ENCODE data around the gene ZNF362.
A peak's percentile ranks its signal among the peaks of the same experiment; 100 is the strongest.
"Not testable (repeated sequence)": the region's sequence is repeated elsewhere in the genome, so short reads cannot be mapped to it uniquely, and the experiment has no call there.

ZNF362 gene

GRCh38 chr1:33256471-33257206 lies at the start of gene ZNF362:
ZNF362 (plus strand) TSS chr1:33256492; CDS start chr1:33270575, 14,083 bp downstream.
- DNase-seq, result peak; percentile 50 to 77

GRCh38 chr1:33211972-33212371 lies 44.3 kb upstream of the ZNF362 start:
- no peak for DNase-seq

GRCh38 chr1:33219886-33220661 lies 36.2 kb upstream of the ZNF362 start:
- DNase-seq, result no peak

- DNase-seq, result no peak
Observed at GRCh38 chr1:33220676-33221384, 35.5 kb upstream of the ZNF362 start.

- DNase-seq, result no peak
Observed at GRCh38 chr1:33221385-33221758, 34.9 kb upstream of the ZNF362 start.

- no peak for DNase-seq
Observed at GRCh38 chr1:33222381-33222780, 33.9 kb upstream of the ZNF362 start.

GRCh38 chr1:33224166-33224707 lies 32.1 kb upstream of the ZNF362 start:
- no peak for DNase-seq

- no peak for DNase-seq
Observed at GRCh38 chr1:33225586-33225985, 30.7 kb upstream of the ZNF362 start.

- DNase-seq, result no peak
Observed at GRCh38 chr1:33228935-33229487, 27.3 kb upstream of the ZNF362 start.

GRCh38 chr1:33231166-33231565 lies 25.1 kb upstream of the ZNF362 start:
- no peak for DNase-seq

- DNase-seq, result no peak
Observed at GRCh38 chr1:33232716-33233115, 23.6 kb upstream of the ZNF362 start.

GRCh38 chr1:33234131-33234530 lies 22.2 kb upstream of the ZNF362 start:
- DNase-seq, result no peak

GRCh38 chr1:33234588-33234990 lies 21.7 kb upstream of the ZNF362 start:
- DNase-seq, result no peak

GRCh38 chr1:33235521-33235920 lies 20.8 kb upstream of the ZNF362 start:
- DNase-seq, result no peak

GRCh38 chr1:33236498-33236897 lies 19.8 kb upstream of the ZNF362 start:
- no peak for DNase-seq

GRCh38 chr1:33237579-33237978 lies 18.7 kb upstream of the ZNF362 start:
- no peak for DNase-seq

GRCh38 chr1:33238194-33238724 lies 18.0 kb upstream of the ZNF362 start:
- not testable (repeated sequence) for DNase-seq

GRCh38 chr1:33239410-33239809 lies 16.9 kb upstream of the ZNF362 start:
- not testable (repeated sequence) for DNase-seq

- no peak for DNase-seq
Observed at GRCh38 chr1:33241866-33242265, 14.4 kb upstream of the ZNF362 start.

- DNase-seq, result no peak
Observed at GRCh38 chr1:33242652-33243051, 13.6 kb upstream of the ZNF362 start.

- DNase-seq, result peak; percentile 56 to 65
Observed at GRCh38 chr1:33244143-33244808, 12.0 kb upstream of the ZNF362 start.

- DNase-seq, result peak; percentile 66 to 86
Observed at GRCh38 chr1:33244809-33245186, 11.5 kb upstream of the ZNF362 start.

Measured in NCI-H526 (cell line).